ENCODE data around the gene ZNF423. TPM values are rescaled to one million over a fixed set of nuclear protein-coding genes. Genes with fewer than 3 reads are reported as not detected.

The ZNF423 gene
- total and polyA plus RNA-seq, 9 of the 15 experiments (the other 6 are each of a cell fraction or from before 2014, with no cell fraction given), result not detected

GRCh38 chr16:49861299-49861698 lies 5.4 kb upstream of the ZNF423 start:
- H4K20me1 ChIP-seq (replicated peaks; ENCODE audit: control insufficient read depth, insufficient read depth, low read length), result no peaks in the 10 kb centered on the region
- no peak for DNase-seq (ENCODE audit: extremely low read depth in 1 of 4, low spot score in 3 of 4)
- H3K27ac ChIP-seq (ENCODE audit: extremely low read depth, low read depth, low read length), result no peak overlapping the region
- WGBS (ENCODE audit: insufficient coverage, low coverage, missing lambda C conversion rate), result 0% methylated on average over 6 of the region's 6 CpGs
- TF ChIP-seq THAP12 (CRISPR knock-in tag; IDR thresholded peaks at IDR 0.05) (no peak), ILK (tag; IDR thresholded peaks at IDR 0.05; ENCODE audit: borderline replicate concordance, low read depth) (no peak), STAT5B (CRISPR knock-in tag; IDR thresholded peaks at IDR 0.05) (no peak), RBM25 (IDR thresholded peaks at IDR 0.05; ENCODE audit: low read depth, low read length, severe bottlenecking) (peak; percentile 85), STAG1 (CRISPR knock-in tag; IDR thresholded peaks at IDR 0.05; ENCODE audit: borderline replicate concordance) (no peak), POLR2B (IDR thresholded peaks at IDR 0.05; ENCODE audit: low read depth, partially characterized antibody) (no peak), USF1 (CRISPR knock-in tag; IDR thresholded peaks at IDR 0.05) (no peak), PYGO2 (tag; IDR thresholded peaks at IDR 0.05) (no peak)
- no peak overlapping the region for H3K4me3 ChIP-seq
- CTCF ChIA-PET (ENCODE audit: low intra/inter-chr PET ratio), result no interaction called here
- no peak overlapping the region for H2AFZ ChIP-seq (ENCODE audit: low read depth, low read length)
- POLR2A ChIA-PET, result no interaction called here
- H3K79me2 ChIP-seq (ENCODE audit: control insufficient read depth, insufficient read depth, low read length), result no peaks in the 10 kb centered on the region
- ATAC-seq, result no peak
- FAIRE-seq, result no peak
- H3K36me3 ChIP-seq (ENCODE audit: control insufficient read depth, insufficient read depth, low read length), result no peaks in the 10 kb centered on the region
- H3K9me3 ChIP-seq (replicated peaks; ENCODE audit: control insufficient read depth, insufficient read depth, low read depth, low read length), result no peaks in the 10 kb centered on the region
- H3K9ac ChIP-seq (ENCODE audit: insufficient read depth in 1 of 2, low read depth in 2 of 2, low read length in 2 of 2), result no peak overlapping the region
- H3K9me1 ChIP-seq (ENCODE audit: control insufficient read depth, insufficient read depth, low read length), result no peaks in the 10 kb centered on the region
- no peak overlapping the region for H3K4me2 ChIP-seq (ENCODE audit: insufficient read depth, low read length)
- no TSS peak for BruUV-seq (replicated peaks)
- intact Hi-C loops (cut with micrococcal nuclease) (no loop called here), in situ Hi-C loops (cut with MboI) (no loop called here)
- H3K4me1 ChIP-seq (replicated peaks in 1 of 2; ENCODE audit: control insufficient read depth in 2 of 2, insufficient read depth in 2 of 2, low read length in 2 of 2), result peaks cover 4 to 31% of the 10 kb centered on the region in 2 experiments; a peak in 3 of 5 replicates
- peaks cover 18 to 52% of the 10 kb centered on the region in 2 experiments; a peak in 4 of 5 replicates for H3K27me3 ChIP-seq (ENCODE audit: control insufficient read depth in 2 of 2, insufficient read depth in 2 of 2, low read length in 2 of 2)
